Forelimb muscle (tissue), 1 donor: Measurements from ENCODE around the gene XBP1. TPM values are rescaled to one million over a fixed set of nuclear protein-coding genes. Genes with fewer than 3 reads are reported as not detected.
"Not testable (repeated sequence)": the region's sequence is repeated elsewhere in the genome, so short reads cannot be mapped to it uniquely, and the experiment has no call there.

Experiments
- DNase-seq: peaks from one replicate; pipeline ENCODE4 v3.0.0-alpha.2; 2013; ENCODE audit warnings: low read depth
- polyA plus RNA-seq: library from polyadenylated mRNA; unstranded; fragments of 120-200 nt; gene quantifications from one replicate; pipeline ENCODE4 v1.2.1, GENCODE V29; 2013; ENCODE audit not compliant: insufficient read length

The XBP1 gene
- polyA plus RNA-seq, 1 donor: 63.7 TPM

DNA sequence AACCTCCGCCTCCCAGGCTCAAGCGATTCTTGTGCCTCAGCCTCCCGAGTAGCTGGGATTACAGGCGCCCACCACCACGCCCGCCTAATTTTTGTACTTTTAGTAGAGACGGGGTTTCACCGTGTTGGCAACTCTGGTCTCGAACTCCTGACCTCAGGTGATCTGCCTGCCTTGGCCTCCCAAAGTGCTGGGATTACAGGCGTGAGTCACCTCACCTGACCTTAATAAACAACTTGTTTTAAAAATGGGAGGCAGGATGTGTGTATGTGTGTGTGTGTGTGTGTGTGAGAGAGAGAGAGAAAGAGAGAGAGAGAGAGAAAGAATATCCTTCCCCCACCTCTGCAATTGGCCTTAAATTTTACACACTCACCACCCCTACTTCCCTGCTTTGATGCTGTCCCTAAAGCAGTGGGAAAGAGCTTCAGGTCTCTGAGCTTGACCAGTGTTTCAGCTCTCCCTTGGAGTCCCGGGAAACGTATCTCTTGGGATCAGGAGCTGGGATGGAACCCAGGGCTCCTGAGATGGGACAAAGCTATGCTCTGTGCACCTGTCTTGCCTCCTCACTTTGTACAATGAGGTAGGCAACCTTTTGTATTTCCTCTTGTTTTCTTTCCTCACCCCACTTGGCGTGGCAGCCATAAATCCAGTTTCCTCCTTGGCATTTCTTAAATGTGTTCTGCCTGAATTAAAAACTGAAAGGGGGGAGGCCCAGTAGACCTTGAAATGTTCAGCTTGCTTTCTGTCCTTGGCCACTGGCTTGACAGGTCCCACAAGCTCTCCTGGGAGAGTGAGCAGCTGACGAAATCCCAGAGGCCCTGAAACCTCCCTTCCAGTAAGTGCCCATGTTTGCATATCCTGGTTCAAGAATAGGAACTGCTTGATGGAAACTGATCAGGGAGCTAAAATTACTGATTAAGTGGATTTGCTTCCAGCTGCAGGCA lies 17.8 kb upstream of the XBP1 start:
- DNase-seq: no peak

DNA sequence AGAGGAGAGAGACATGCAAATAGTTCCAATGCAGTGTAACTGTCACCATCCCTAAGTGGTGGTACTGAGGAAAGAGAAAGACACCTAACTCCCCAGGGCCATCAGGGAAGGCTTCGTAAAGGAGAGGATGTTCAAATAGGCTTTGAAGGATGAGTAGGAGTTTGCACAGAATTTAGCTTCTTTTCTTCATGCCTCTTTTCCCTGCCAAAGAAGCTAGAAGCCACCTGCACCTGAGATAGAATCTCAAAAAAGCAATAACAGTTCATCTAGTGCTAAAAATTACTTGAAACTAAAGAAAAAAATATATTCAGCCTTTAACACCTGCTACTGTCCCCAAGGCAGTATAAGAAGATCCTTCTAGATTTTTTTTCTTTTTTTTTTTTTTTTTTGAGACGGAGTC lies 16.7 kb upstream of the XBP1 start:
- no peak for DNase-seq

DNA sequence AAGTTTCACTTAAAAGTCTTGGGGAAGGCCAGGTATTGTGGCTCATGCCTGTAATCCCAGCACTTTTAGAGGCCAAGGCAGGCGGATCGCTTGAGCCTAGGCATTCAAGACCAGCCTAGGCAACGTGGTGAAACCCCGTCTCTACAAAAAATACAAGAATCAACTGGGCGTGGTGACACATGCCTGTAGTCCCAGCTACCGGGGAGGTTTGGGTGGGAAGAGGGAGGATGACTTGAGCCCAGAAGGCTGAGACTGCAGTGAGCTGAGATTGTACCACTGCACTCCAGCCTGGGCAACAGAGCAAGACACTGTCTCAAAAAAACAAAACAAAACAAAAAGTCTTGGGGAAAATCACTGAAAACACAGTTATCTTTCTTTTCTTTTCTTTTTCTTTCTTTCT lies 15.4 kb upstream of the XBP1 start:
- DNase-seq: no peak

DNA sequence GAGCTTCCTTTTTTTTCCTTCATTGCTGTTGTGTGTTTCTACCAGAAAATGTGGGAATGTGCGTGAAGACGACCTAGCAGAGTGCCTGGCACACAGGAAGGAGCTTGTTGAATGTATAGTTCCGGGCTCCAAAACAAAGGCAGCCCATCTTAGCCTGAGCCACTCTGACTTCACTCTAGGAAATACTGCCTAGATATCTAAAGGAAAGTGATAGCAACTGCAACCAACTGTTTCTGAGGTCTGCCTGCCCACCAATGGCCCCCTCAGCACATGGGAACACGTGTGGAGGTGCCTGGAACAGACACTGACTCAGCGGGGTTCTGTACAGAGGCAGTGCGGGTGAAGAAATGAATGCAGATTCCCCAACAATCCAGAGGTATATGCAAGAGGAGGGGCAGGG lies 14.7 kb upstream of the XBP1 start:
- no peak for DNase-seq

DNA sequence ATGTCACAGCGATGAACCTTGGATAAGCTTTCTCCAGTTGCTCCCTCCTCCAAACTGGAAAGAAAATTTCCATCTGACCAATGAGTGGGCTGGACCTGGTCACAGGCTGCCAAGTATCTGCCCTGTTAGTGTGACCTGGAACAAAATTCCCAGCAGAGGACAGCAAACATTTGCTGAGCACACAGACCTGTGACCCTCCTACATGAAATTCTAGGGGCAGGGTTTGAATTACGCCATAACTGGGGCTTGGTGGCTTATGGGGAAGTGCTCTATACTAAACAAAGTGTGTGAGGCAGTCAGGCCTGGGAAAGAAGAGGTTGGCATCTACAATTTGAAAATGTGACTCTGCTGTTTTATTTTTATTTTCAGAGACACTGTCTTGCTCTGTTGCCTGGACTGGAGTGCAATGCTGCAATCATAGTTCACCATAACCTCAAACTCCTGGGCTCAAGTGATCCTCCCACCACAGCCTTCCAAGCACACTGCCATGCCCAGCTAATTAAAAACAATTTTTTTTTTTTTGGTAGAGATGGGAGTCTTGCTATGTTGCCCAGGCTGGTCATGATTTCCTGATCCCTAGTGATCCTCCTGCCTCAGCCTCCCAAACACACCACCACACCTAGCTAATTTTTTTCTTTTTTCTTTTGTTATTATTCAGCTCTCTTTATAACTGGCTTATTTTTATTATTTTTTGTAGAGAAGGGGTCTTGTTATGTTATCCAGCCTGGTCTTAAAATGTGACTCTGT lies 13.6 kb upstream of the XBP1 start:
- DNase-seq: no peak

DNA sequence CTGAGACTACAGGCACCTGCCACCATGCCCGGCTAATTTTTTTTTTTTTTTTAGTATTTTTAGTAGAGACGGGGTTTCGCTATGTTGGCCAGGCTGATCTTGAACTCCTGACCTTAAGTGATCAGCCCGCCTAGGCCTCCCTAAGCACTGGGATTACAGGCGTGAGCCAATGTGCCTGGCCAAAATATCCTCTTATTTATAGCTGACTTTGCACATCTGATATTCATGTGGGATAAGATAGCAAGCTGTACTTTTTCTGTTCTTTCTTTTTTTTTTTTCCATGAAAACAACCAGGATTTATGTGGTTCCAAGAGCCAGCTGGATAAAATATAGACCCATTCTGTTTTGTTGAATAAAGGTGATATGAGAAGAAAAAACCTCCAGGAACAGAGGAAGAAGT lies 12.1 kb upstream of the XBP1 start:
- no peak for DNase-seq

DNA sequence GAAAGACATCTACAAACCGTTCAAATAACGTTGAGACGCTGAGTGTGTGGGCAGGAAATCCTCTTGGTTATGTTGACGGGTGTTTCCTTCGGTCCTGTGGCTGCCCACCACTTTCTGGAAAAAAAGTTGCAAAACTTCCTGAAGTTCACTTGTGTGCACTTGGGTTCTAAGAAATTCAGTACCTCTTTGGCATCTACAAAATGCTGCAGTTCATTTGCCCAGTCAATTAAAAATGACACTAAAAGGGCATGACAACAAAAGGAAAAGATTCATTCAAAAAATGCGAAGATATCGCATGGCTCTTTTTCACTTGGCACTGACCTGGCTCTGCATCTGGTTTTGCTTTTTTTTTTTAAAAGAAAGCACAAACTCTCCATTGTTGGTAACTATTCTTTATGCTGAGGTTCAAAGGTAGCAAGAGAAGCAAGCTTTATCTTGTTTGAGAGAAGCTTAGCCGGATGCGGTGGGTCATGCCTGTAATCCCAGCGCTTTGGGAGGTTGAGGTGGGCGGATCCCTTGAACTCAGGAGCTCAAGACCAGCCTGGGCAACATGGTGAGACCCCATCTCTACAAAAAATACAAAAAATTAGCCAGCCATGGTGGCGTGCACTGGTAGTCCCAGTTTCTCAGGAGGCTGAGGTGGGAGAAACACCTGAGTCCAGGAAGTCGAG lies 10.6 kb upstream of the XBP1 start:
- no peak for DNase-seq

DNA sequence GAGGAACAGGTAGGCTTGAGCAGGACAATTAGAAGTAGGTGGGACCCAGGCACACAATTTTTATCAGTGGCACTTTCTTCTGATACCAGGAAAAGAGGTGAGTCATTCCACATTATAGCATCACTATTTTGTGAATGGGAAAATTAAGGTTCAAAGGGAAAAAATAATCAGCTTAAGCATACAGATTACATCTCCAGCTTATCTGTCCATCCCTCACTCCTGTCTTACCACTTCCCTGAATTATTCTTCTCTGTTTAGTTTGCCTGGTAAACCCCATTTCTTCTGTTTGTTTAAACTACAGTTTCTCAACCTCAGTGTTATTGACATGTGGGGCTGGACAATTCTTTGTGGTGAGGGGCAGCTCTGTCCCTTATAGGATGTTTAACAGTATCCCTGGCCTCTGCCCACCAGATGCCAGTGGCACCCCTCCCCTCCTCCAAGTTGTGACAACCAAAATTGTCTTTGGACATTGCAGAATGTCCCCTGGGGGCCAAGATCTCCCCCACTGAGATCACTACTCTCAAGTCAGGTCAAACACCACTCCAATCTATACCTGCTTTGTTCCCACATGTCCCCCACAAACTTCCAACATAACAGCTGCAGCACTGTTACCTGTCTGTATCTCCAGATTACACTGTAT lies 8.5 kb upstream of the XBP1 start:
- DNase-seq: no peak

DNA sequence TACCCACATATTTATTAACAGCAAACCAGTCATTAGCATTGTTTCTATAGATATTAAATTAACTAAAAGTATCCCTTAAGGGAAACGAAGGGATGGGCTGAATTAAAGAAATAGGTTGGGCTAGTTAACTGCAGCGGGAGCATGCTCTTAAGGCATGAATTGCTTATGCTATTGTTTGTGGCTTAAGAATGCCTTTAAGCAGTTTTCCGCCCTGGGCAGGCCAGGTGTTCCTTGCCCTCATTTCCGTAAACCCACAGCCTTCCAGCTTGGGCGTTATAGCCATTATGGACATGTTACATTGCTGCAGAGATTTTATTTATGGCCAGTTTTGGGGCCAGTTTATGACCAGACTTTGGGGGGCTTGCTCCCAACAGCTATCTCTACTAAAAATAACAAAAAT lies 5.1 kb upstream of the XBP1 start:
- not testable (repeated sequence) for DNase-seq

DNA sequence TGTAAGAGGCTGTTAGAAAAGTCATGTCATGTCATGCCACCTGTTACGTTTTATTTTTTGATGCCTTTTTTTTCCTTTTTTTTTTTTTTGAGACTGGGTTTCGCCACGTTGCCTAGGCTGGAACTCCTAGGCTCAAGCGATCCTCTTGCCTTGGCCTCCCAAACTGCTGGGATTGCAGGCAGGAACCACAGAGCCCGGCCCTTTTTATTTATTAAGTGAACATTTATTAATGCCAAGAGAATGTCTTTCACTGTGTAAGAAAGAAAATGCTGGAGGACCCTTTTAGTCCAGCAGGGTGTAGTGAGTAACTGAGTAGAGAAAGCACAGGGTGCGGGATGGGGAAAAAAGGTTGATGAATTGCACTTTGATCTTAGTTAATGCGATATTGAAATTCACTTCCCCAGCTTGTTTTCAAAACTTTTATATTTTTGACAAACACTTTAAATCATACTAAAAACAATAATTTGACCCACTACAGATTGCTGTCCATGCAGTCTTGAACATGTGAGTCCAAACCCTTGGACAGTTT lies 2.3 kb upstream of the XBP1 start:
- DNase-seq: no peak

DNA sequence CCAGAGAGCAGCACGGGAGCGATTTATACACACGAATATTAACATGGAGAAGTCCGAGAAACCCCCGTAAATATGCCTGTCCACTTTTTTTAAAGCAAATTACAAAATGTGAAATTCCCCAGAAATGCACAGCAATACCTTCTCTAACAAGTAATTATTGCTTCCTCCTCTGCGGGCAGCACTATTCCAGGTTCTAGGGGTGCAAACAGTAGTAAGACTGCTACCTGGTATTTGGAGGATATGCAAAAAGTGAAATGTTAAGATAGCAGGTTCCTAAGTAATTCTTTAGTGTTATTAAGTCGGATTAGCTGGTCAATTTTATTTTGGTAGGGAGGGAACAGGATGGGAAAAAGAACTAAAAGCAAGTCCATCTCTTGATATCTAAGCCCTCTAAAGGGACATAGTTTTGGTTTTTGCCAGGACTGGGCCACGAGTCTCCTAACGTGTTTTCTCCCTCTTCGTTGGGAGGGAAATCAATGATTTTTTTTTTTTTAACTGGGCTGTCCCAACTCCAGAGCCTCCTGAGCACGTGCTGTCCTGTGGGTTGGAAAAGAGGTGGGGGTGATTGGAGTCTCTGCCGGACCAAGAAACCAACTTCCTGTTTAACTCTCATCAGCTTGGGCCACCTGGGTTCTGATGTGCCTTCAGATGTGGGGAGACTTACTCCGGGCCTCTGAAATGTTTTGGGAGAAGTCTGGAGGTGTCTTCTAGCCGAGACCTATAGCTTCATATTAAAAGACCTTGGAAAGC lies 1.7 kb upstream of the XBP1 start:
- DNase-seq: no peak

DNA sequence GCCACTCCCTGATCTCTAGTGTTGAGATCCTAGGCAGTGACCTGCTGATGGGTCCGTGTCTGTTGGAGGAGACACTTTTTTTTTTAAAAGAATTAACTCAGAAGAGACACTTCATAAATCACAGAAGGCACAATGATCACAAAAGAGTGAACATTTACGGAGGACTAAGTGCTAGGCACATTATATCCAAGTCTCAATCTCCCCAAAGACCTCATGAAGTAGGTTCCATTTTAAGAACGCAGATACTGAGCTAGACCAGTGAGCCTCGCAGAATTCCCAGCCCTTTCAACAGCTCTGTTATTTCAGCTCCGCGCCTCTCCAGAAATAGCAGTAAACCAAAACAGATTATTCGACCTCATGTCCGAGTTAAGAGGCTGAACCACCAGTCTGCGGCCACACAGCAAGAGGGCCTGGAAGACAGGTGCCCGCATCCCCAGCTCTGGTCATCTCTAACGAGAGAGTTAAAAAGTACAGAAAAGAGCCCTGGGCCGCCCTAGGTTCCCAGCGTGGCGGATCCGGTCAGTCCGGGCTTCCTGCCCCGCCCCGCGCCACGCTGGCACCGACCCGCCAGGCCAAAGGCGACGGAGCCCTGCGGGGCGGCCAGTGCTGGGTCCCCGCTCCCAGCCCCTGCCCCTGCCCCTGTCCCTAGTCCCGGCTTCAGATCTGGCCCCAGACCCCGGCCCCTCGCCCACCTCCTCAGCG lies 612 bp downstream of the XBP1 start:
- DNase-seq: no peak

DNA sequence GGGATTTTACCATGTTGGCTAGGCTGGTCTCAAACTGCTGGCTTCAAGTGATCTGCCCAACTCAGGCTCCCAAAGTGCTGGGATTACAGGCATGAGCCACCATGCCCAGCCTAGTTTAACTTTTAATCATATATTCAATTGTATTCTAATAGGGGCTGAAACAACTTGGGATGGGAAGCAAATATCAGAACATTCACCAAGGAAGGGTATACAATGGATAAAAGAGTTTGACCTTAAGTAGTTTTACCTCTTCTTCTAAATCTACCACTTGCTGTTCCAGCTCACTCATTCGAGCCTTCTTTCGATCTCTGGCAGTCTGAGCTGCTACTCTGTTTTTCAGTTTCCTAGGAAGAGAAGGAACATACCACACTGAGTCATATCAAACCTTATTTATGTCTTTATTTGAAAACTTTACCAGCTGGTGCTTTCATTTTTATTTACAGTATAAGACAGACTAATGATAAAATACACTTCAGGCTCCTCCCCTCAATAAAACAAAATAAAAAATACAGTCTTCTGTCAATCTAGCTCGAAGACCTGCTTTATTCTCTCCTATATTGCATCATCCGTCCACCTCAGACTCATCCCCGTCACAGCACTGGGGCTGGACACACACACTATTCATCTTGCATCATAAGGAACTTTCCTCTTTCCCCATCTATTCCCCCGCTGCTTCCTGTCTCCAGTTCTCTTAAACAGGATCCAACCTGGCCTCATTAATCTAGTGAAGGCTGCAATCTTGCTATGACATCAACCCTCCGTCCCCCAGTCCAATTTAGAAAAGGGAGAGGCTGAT lies 1.4 kb downstream of the XBP1 start:
- no peak for DNase-seq

DNA sequence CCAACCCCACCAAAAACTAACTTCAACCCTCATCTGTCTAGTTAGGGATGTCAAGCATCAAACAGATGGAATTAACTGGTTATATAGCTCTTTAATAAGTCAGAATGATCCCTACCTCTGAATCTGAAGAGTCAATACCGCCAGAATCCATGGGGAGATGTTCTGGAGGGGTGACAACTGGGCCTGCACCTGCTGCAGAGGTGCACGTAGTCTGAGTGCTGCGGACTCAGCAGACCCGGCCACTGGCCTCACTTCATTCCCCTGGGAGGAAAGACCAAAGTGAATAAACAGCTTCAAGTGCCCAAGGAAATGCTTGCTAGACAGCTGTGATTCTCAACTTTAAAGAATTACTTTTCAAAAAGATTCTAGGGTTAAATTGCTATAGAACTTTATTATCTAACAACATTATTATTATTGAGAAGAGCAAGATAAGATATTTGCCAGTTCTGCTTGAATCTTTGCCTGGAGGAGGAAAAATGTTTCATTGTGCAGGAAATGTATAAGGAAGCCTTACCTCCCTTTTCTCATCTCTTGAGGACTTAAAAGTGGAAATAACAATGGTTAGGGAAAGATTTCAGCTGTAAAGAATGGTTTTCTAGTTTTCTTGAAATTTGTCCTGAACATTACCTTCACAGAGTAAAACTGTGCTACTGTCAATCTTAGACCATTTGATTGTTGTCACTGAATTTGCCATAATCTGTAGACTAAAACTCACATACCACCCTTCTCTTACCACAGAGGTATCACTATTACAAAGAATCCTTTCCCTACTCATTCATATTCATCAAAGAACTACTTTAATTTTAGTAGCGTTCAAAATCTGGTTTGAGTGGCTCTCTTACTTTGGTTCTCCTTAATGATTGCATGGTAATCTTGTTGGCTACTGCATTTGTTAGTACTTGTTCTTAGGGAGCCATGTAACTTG lies 4.2 kb downstream of the XBP1 start:
- DNase-seq: no peak

DNA sequence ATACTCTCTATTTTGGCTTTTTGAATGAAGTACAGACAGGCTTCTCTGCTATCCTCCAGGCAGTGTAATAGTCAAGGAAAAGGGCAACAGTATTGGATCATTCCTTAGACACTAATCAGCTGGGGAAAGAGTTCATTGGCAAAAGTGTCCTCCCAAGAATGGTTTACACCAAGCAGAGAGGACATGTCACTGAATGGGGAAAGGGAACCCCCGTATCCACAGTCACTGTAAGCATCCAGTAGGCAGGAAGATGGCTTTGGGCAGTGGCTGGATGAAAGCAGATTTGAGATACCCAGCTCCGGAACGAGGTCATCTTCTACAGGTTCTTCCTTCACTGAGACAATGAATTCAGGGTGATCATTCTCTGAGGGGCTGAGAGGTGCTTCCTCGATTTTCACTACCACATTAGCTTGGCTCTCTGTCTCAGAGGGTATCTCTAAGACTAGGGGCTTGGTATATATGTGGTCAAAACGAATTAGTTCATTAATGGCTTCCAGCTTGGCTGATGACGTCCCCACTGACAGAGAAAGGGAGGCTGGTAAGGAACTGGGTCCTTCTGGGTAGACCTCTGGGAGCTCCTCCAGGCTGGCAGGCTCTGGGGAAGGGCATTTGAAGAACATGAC lies 5.2 kb downstream of the XBP1 start:
- DNase-seq: no peak

DNA sequence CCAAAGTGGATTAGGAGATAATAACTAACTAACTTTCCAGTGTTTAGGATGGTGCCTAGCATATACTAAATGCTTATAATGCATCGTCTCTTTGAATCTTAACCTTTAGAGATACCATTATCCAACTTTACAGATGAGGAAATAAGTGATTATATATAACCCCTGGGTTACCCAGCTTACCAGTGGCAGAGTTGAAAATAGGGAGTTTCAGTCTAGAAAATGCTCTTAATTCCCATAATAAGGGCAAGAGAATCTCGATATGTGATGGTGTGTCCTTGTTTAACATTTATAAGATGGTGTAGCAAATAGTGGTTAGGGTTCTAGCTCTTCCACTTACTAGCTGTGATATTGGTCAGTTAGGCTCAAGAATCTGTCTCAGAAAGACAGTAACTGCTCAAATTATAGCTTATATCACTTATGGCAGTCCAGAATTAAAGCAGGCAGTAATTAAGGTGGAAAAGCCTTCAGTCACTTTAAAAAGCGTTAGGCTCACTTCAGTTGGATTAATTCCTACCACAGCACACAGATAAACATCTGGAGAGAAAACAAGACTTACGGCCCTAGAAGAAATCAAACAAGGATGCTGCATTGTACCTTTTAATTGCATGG lies 6.3 kb downstream of the XBP1 start:
- DNase-seq: no peak
